H1 (cell line): ENCODE data around the gene MTMR10. TPM values are rescaled to one million over a fixed set of nuclear protein-coding genes. Genes with fewer than 3 reads are reported as not detected.

Source experiments
- CTCF ChIA-PET: fragments of 300-600 bp; sonication (Branson Sonifier 250); formaldehyde crosslinking; loops from one replicate; lab custom pipeline; 2021; ENCODE audit not compliant: partially characterized antibody; lab: Charles Lee
- POLR2A ChIA-PET: fragments of 300-600 bp; sonication (Branson Sonifier 250); formaldehyde crosslinking; loops from one replicate; lab custom pipeline; 2021; ENCODE audit warnings: inconsistent platforms; ENCODE audit not compliant: partially characterized antibody; lab: Charles Lee
- DNase-seq, 2 experiments: peaks; one replicate each; pipeline versions ENCODE4 v3.0.0 to v3.0.0-alpha.2; 2010 to 2022; ENCODE audit warnings: low spot score in 2 of 2, low read depth in 1 of 2, mixed read lengths in 1 of 2
- FAIRE-seq: peaks from 2 replicates; lab custom pipeline; 2011; peaks lifted over from hg19 to GRCh38; lab: Jason Lieb, UNC
- H2AFZ ChIP-seq: 2 replicates; pipeline ENCODE4 v1.8.1; 2012; ENCODE audit warnings: low read length, inconsistent platforms
- H2AK5ac ChIP-seq: 2 replicates; pipeline ENCODE4 v1.6.1; 2013; ENCODE audit warnings: low read depth, low read length
- H2BK120ac ChIP-seq: replicated peaks from 2 replicates; pipeline ENCODE3; 2013; ENCODE audit warnings: low read depth, low read length, inconsistent platforms
- H2BK12ac ChIP-seq: 2 replicates; pipeline ENCODE4 v1.6.1; 2013; ENCODE audit warnings: low read depth, low read length
- H2BK15ac ChIP-seq: 2 replicates; pipeline ENCODE4 v1.6.1; 2013; ENCODE audit warnings: low read length
- H2BK20ac ChIP-seq: 2 replicates; pipeline ENCODE4 v1.6.1; 2013; ENCODE audit warnings: low read length
- H2BK5ac ChIP-seq: 2 replicates; pipeline ENCODE4 v1.6.1; 2013; ENCODE audit warnings: low read depth, low read length
- H3K14ac ChIP-seq: 2 replicates; pipeline ENCODE4 v1.6.1; 2013; ENCODE audit warnings: inconsistent platforms; ENCODE audit not compliant: insufficient read length
- H3K18ac ChIP-seq: 2 replicates; pipeline ENCODE4 v1.6.1; 2013; ENCODE audit warnings: low read length; ENCODE audit errors: extremely low read depth
- H3K23ac ChIP-seq: 2 replicates; pipeline ENCODE4 v1.6.1; 2013; ENCODE audit warnings: inconsistent platforms; ENCODE audit not compliant: insufficient read length
- H3K23me2 ChIP-seq: 2 replicates; pipeline ENCODE4 v1.6.1; 2013; ENCODE audit warnings: low read depth, low read length
- H3K27ac ChIP-seq: 2 replicates; pipeline ENCODE4 v1.6.1; 2011; ENCODE audit warnings: low read depth, low read length, inconsistent platforms
- H3K27me3 ChIP-seq, 4 experiments: replicated peaks in 1 of 4; 1 replicate in 1 of 4; 2 replicates in 3 of 4; pipeline versions ENCODE4 v1.6.1 to v1.8.1; 2011 to 2013; ENCODE audit warnings: low read length in 3 of 4, mild to moderate bottlenecking in 3 of 4, inconsistent platforms in 2 of 4, mixed read lengths in 2 of 4, moderate library complexity in 1 of 4; ENCODE audit not compliant: control insufficient read depth in 3 of 4, insufficient read depth in 3 of 4; ENCODE audit errors: extremely low read depth in 1 of 4
- H3K36me3 ChIP-seq, 4 experiments: 2 replicates each; pipeline versions ENCODE4 v1.6.1 to v1.8.1; 2011 to 2013; ENCODE audit warnings: mild to moderate bottlenecking in 4 of 4, low read length in 3 of 4, moderate library complexity in 2 of 4, control low read depth in 1 of 4, inconsistent platforms in 1 of 4; ENCODE audit not compliant: insufficient read depth in 4 of 4, control insufficient read depth in 2 of 4
- H3K4ac ChIP-seq: replicated peaks from 2 replicates; pipeline ENCODE3; 2013; ENCODE audit warnings: low read length, low read depth, mixed read lengths, inconsistent platforms; ENCODE audit not compliant: insufficient read length
- H3K4me1 ChIP-seq, 4 experiments: replicated peaks in 1 of 4; 1 replicate in 1 of 4; 2 replicates in 3 of 4; pipeline versions ENCODE4 v1.6.1 to v1.8.1; 2011 to 2013; ENCODE audit warnings: low read length in 3 of 4, inconsistent platforms in 2 of 4, mixed read lengths in 1 of 4; ENCODE audit not compliant: insufficient read depth in 4 of 4, control insufficient read depth in 3 of 4
- H3K4me2 ChIP-seq, 2 experiments: 2 replicates each; pipeline versions ENCODE4 v1.6.1 to v1.8.1; 2011 to 2013; ENCODE audit warnings: low read depth in 2 of 2, low read length in 2 of 2, control low read depth in 1 of 2, inconsistent platforms in 1 of 2, mild to moderate bottlenecking in 1 of 2; ENCODE audit not compliant: insufficient read depth in 1 of 2
- H3K4me3 ChIP-seq, 4 experiments: fragments of 200-600, 300-600 bp in 1 of 4; sonication (generic), shearing (Covaris generic), sonication (Bioruptor Twin) in 1 of 4; 2 replicates each; pipeline versions ENCODE4 v1.5.1 to v1.8.1; 2011 to 2016; ENCODE audit warnings: low read length in 4 of 4, low read depth in 3 of 4, control low read depth in 2 of 4, inconsistent platforms in 2 of 4, mild to moderate bottlenecking in 2 of 4, mixed read lengths in 1 of 4, moderate library complexity in 1 of 4; ENCODE audit not compliant: insufficient read depth in 2 of 4; ENCODE audit errors: extremely low read depth in 1 of 4
- H3K56ac ChIP-seq: replicated peaks from 2 replicates; pipeline ENCODE3; 2013; ENCODE audit warnings: low read depth, mild to moderate bottlenecking, mixed read lengths, low read length, inconsistent platforms; ENCODE audit not compliant: insufficient read length
- H3K79me1 ChIP-seq: 2 replicates; pipeline ENCODE4 v1.6.1; 2013; ENCODE audit warnings: low read depth, low read length, control low read depth
- H3K79me2 ChIP-seq, 2 experiments: 2 replicates each; pipeline versions ENCODE4 v1.6.1 to v1.8.1; 2012 to 2013; ENCODE audit warnings: low read length in 2 of 2, mild to moderate bottlenecking in 2 of 2, inconsistent platforms in 1 of 2; ENCODE audit not compliant: insufficient read depth in 2 of 2, control insufficient read depth in 1 of 2
- H3K9ac ChIP-seq, 4 experiments: replicated peaks in 1 of 4; 1 replicate in 1 of 4; 2 replicates in 3 of 4; pipeline versions ENCODE4 v1.6.1 to v1.8.1; 2011 to 2013; ENCODE audit warnings: low read depth in 3 of 4, low read length in 3 of 4, control low read depth in 2 of 4, mild to moderate bottlenecking in 2 of 4, moderate library complexity in 2 of 4, inconsistent platforms in 1 of 4; ENCODE audit errors: extremely low read depth in 1 of 4
- H3K9me3 ChIP-seq, 2 experiments: 2 replicates each; pipeline versions ENCODE4 v1.6.1 to v1.8.1; 2012 to 2013; ENCODE audit warnings: mild to moderate bottlenecking in 2 of 2, moderate library complexity in 2 of 2, control low read depth in 1 of 2, inconsistent platforms in 1 of 2, low read depth in 1 of 2, low read length in 1 of 2, mixed read lengths in 1 of 2; ENCODE audit not compliant: insufficient read depth in 2 of 2
- H4K20me1 ChIP-seq, 2 experiments: replicated peaks in 1 of 2; 2 replicates each; pipeline versions ENCODE3 to v1.8.1; 2011 to 2013; ENCODE audit warnings: inconsistent platforms in 2 of 2, low read length in 2 of 2, mild to moderate bottlenecking in 1 of 2; ENCODE audit not compliant: insufficient read depth in 2 of 2, control insufficient read depth in 1 of 2
- H4K5ac ChIP-seq: 2 replicates; pipeline ENCODE4 v1.6.1; 2013; ENCODE audit warnings: low read length, low read depth, mixed read lengths, inconsistent platforms; ENCODE audit not compliant: insufficient read length
- H4K8ac ChIP-seq: 2 replicates; pipeline ENCODE4 v1.8.0; 2013; ENCODE audit warnings: mild to moderate bottlenecking, moderate library complexity, low read length, inconsistent platforms; ENCODE audit not compliant: insufficient read depth; ENCODE audit errors: extremely low read depth
- H4K91ac ChIP-seq: replicated peaks from 2 replicates; pipeline ENCODE3; 2013; ENCODE audit warnings: low read length, mixed read lengths, inconsistent platforms; ENCODE audit not compliant: insufficient read length
- CBX5 ChIP-seq: fragments of 300-800, 300-1000 bp; sonication (generic); IDR thresholded peaks from 2 replicates; pipeline ENCODE4 v1.7.1; 2016; ENCODE audit warnings: antibody characterized with exemption, low read length, low read depth
- CHD1 ChIP-seq: IDR thresholded peaks from 2 replicates; pipeline ENCODE4 v1.6.1; 2012; ENCODE audit warnings: low read depth, low read length, improper control_type of control experiment
- FOSL1 ChIP-seq: IDR thresholded peaks from 2 replicates; pipeline ENCODE4 v1.6.1; 2011; ENCODE audit warnings: mild to moderate bottlenecking, low read depth, low read length, moderate library complexity; ENCODE audit not compliant: insufficient read depth
- GABPA ChIP-seq: IDR thresholded peaks from 2 replicates; pipeline ENCODE4 v1.6.1; 2011; ENCODE audit warnings: mild to moderate bottlenecking, low read length, moderate library complexity, borderline replicate concordance; ENCODE audit not compliant: insufficient read depth
- JUND ChIP-seq: IDR thresholded peaks from 2 replicates; pipeline ENCODE4 v1.6.1; 2011; ENCODE audit warnings: mild to moderate bottlenecking, improper control_type of control experiment, low read length
- KDM5A ChIP-seq: fragments of 200-600 bp; IDR thresholded peaks from 2 replicates; pipeline ENCODE4 v1.7.1; 2012; ENCODE audit warnings: mild to moderate bottlenecking, low read length, inconsistent platforms, mixed read lengths
- MAFK ChIP-seq: IDR thresholded peaks from 2 replicates; pipeline ENCODE4 v1.6.1; 2012; ENCODE audit warnings: low read depth, mild to moderate bottlenecking, improper control_type of control experiment, low read length
- NANOG ChIP-seq: IDR thresholded peaks from 2 replicates; pipeline ENCODE4 v1.6.1; 2011; ENCODE audit warnings: low read length, low read depth, mild to moderate bottlenecking, inconsistent platforms; ENCODE audit not compliant: insufficient read depth, poor library complexity, severe bottlenecking
- POLR2A ChIP-seq, 2 experiments: IDR thresholded peaks; 1 replicate in 1 of 2; 2 replicates in 1 of 2; pipeline ENCODE4 v1.6.1; 2011; ENCODE audit warnings: low read depth in 2 of 2, low read length in 2 of 2, mild to moderate bottlenecking in 2 of 2; ENCODE audit errors: control extremely low read depth in 1 of 2
- POLR2AphosphoS5 ChIP-seq: IDR thresholded peaks from 2 replicates; pipeline ENCODE4 v1.6.1; 2011; ENCODE audit warnings: low read depth, low read length
- RAD21 ChIP-seq, 2 experiments: IDR thresholded peaks in 1 of 2; conservative IDR thresholded peaks in 1 of 2; 2 replicates each; pipeline ENCODE4 v1.6.1; 2011; ENCODE audit warnings: low read depth in 2 of 2, low read length in 2 of 2, improper control_type of control experiment in 1 of 2, inconsistent platforms in 1 of 2, mild to moderate bottlenecking in 1 of 2, moderate library complexity in 1 of 2
- SIX5 ChIP-seq: IDR thresholded peaks from 2 replicates; pipeline ENCODE4 v1.6.1; 2011; ENCODE audit warnings: mild to moderate bottlenecking, low read depth, low read length
- SP1 ChIP-seq: IDR thresholded peaks from 2 replicates; pipeline ENCODE4 v1.6.1; 2011; ENCODE audit warnings: low read depth, low read length
- TAF7 ChIP-seq: optimal IDR thresholded peaks from 2 replicates; pipeline ENCODE3; 2011; ENCODE audit warnings: low read depth, mild to moderate bottlenecking, inconsistent platforms, low read length, moderate library complexity, borderline replicate concordance
- WGBS, 2 experiments: shearing (Covaris generic) in 1 of 2; methylation state at CpG; one replicate each; pipeline versions ENCODE4 v1.1.6 to v1.1.7; 2013 to 2015; ENCODE audit warnings: low lambda C conversion rate in 2 of 2, mixed read lengths in 2 of 2, inconsistent platforms in 1 of 2, low coverage in 1 of 2, missing lambda C conversion rate in 1 of 2; ENCODE audit not compliant: insufficient replicate concordance in 2 of 2, insufficient coverage in 1 of 2, insufficient read length in 1 of 2; ENCODE audit errors: extremely low coverage in 1 of 2, missing lambda C conversion rate in 1 of 2; 5-methylcytosine and 5-hydroxymethylcytosine counted together
- polyA plus RNA-seq, 7 experiments: library from polyadenylated mRNA; depleted of rRNA in 3 of 7; stranded (reverse) in 5 of 7; unstranded in 2 of 7; fragments of >200 nt in 5 of 7; fragments of 200-250 nt in 2 of 7; gene quantifications; 1 replicate in 5 of 7; 2 replicates in 1 of 7; 4 replicates in 1 of 7; pipeline versions ENCODE4 v1.2.1 to v1.2.3, GENCODE V29; 2011 to 2013; ENCODE audit warnings: missing spikeins in 2 of 7, mixed read lengths in 2 of 7
- total RNA-seq: library from RNA; stranded (reverse); fragmentation: NEBNext Ultra II Directional; extraction: Animal tissue kit (Norgen Biotek cat#: 25700); gene quantifications from 2 replicates; pipeline ENCODE4 v1.2.1, GENCODE V29; 2021
- TF ChIP-seq, protein P1 (sequence below): IDR thresholded peaks from 2 replicates; pipeline ENCODE4 v1.6.1; 2012; ENCODE audit warnings: inconsistent platforms

MTMR10 gene
- total and polyA plus RNA-seq, 2 of the 8 experiments (the other 6 are each of a cell fraction or from before 2014, with no cell fraction given), result 3.8 to 13.1 TPM

GRCh38 chr15:30940359-30940758, 51.1 kb downstream of the MTMR10 start:
- no peak overlapping the region for H4K8ac ChIP-seq
- no peak overlapping the region for H3K9ac ChIP-seq
- H3K4ac ChIP-seq, result no peak overlapping the region
- H3K27me3 ChIP-seq, result no peaks in the 10 kb centered on the region
- no peak overlapping the region for H2BK15ac ChIP-seq
- FAIRE-seq (no peak), DNase-seq (no peak)
- H3K14ac ChIP-seq, result no peak overlapping the region
- no peaks in the 10 kb centered on the region for H3K79me2 ChIP-seq
- no peak overlapping the region for H3K27ac ChIP-seq
- H2AK5ac ChIP-seq, result no peak overlapping the region
- ChIA-PET CTCF (interaction anchor here (0.9 to 7.1 kb wide), 2 partner anchors 81 to 189 kb away, joined by 3 to 40 read pairs; no protein-coding TSS in a partner anchor), POLR2A (interaction anchor here (1.3 kb wide), 1 partner anchor 11 kb away, joined by 4 read pairs; no protein-coding TSS in a partner anchor)
- H3K4me3 ChIP-seq, result no peak overlapping the region
- H4K20me1 ChIP-seq, result peaks cover 1 to 2% of the 10 kb centered on the region in 2 experiments
- no peak overlapping the region for H3K18ac ChIP-seq
- H2BK20ac ChIP-seq, result no peak overlapping the region
- no peaks in the 10 kb centered on the region for H3K23me2 ChIP-seq
- WGBS, 2 experiments, result 91% methylated on average over 4 of the region's 4 CpGs; no CpG with 5 or more reads in 1 of the 2 experiments
- H2BK120ac ChIP-seq, result no peak overlapping the region
- H3K56ac ChIP-seq, result no peak overlapping the region
- no peak overlapping the region for H3K4me2 ChIP-seq
- H4K91ac ChIP-seq, result no peak overlapping the region
- no peak overlapping the region for H2AFZ ChIP-seq
- no peak overlapping the region for H3K23ac ChIP-seq
- no peaks in the 10 kb centered on the region; a peak in 1 of 4 replicates for H3K9me3 ChIP-seq
- no peaks in the 10 kb centered on the region for H3K4me1 ChIP-seq
- H4K5ac ChIP-seq, result no peak overlapping the region
- no peak overlapping the region for H2BK12ac ChIP-seq
- H3K79me1 ChIP-seq, result no peaks in the 10 kb centered on the region
- peaks cover 16 to 61% (median 41%) of the 10 kb centered on the region in 4 experiments for H3K36me3 ChIP-seq
- no peak overlapping the region for H2BK5ac ChIP-seq
- no peak for TF ChIP-seq KDM5A
- TF ChIP-seq CBX5, result no peak
- TF ChIP-seq RAD21 (IDR thresholded peaks at IDR 0.05 in 1 of 2, conservative IDR thresholded peaks at IDR 0.05 in 1 of 2; ENCODE audit: low read depth in 2 of 2, low read length in 2 of 2), result no peak
- no peak for TF ChIP-seq TAF7
- TF ChIP-seq MAFK, result no peak
- TF ChIP-seq, protein P1, sequence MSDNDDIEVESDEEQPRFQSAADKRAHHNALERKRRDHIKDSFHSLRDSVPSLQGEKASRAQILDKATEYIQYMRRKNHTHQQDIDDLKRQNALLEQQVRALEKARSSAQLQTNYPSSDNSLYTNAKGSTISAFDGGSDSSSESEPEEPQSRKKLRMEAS, result no peak
- no peak for TF ChIP-seq POLR2A (IDR thresholded peaks at IDR 0.05; ENCODE audit: control extremely low read depth in 1 of 2, low read depth in 2 of 2, low read length in 2 of 2)
- TF ChIP-seq POLR2AphosphoS5, result no peak
- no peak for TF ChIP-seq CHD1
- no peak for TF ChIP-seq JUND
- TF ChIP-seq SP1, result no peak
- TF ChIP-seq SIX5, result no peak
- TF ChIP-seq GABPA, result no peak
- no peak for TF ChIP-seq FOSL1
- TF ChIP-seq NANOG, result no peak
